ENCODE data around the gene EIF4E2. TPM values are rescaled to one million over a fixed set of nuclear protein-coding genes. Genes with fewer than 3 reads are reported as not detected.

EIF4E2 gene
- total and polyA plus RNA-seq, 4 donors, result 43.7 to 77.7 (median 65.9) TPM

DNA sequence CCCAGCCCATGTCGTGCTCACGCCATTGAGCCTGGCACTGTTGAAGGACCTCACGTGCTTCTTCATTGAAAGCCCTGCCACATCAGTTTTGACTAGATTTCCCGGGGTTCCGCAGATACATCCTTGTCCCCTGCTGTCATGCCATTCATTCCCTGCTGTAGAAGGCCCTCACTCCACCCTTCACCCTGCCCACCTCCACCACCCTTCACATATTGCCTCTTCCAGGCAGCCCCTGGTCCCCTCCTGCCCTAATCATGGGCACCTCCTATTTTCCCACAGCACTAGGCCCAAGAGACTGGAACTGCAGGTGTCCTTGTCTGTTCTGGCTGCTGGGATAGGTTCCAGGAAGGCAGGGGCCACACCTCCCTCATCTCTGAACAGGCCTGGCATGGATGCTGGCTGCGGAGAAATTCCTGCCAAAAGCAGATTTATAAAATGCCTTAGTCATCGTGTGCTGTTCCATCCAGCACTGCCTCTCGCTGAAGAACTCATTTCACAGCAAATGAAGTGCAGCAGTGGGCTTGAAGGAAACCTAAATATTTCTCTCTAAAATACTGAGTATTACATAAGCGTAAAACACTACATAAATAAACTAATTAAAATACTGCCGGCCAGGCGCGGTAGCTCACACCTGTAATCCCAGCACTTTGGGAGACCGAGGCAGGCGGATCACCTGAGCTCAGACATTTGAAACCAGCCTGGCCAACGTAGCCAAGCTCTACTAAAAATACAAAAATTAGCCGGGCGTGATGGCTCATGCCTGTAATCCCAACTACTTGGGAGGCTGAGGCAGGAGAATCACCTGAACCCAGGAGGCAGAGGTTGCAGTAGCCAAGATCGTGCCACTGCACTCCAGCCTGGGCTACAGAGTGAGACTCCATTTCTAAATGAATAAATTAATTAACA lies 38.4 kb downstream of the EIF4E2 start:
- no peaks in the 10 kb centered on the region for H3K27me3 ChIP-seq (ENCODE audit: control insufficient read depth in 3 of 3, insufficient read depth in 3 of 3, low read length in 2 of 3)
- no peak overlapping the region for H3K4me3 ChIP-seq
- no peaks in the 10 kb centered on the region for H3K9me3 ChIP-seq (ENCODE audit: control insufficient read depth in 4 of 4, insufficient read depth in 3 of 4, low read length in 3 of 4)
- H3K9ac ChIP-seq (ENCODE audit: insufficient read depth in 1 of 2, low read length in 2 of 2), result no peak overlapping the region
- H3K27ac ChIP-seq (ENCODE audit: low read depth in 1 of 2, low read length in 1 of 2), result no peak overlapping the region
- 80 to 92% methylated on average over 18 of the region's 18 CpGs for WGBS, 2 donors
- peaks cover 0 to 5% (median 0%) of the 10 kb centered on the region in 5 donors for H3K4me1 ChIP-seq (ENCODE audit: control insufficient read depth in 5 of 5, insufficient read depth in 5 of 5, low read length in 5 of 5)
- TF ChIP-seq, protein P1, sequence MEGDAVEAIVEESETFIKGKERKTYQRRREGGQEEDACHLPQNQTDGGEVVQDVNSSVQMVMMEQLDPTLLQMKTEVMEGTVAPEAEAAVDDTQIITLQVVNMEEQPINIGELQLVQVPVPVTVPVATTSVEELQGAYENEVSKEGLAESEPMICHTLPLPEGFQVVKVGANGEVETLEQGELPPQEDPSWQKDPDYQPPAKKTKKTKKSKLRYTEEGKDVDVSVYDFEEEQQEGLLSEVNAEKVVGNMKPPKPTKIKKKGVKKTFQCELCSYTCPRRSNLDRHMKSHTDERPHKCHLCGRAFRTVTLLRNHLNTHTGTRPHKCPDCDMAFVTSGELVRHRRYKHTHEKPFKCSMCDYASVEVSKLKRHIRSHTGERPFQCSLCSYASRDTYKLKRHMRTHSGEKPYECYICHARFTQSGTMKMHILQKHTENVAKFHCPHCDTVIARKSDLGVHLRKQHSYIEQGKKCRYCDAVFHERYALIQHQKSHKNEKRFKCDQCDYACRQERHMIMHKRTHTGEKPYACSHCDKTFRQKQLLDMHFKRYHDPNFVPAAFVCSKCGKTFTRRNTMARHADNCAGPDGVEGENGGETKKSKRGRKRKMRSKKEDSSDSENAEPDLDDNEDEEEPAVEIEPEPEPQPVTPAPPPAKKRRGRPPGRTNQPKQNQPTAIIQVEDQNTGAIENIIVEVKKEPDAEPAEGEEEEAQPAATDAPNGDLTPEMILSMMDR (IDR thresholded peaks at IDR 0.05; ENCODE audit: control extremely low read depth, extremely low read depth), result no peak
- peak in 1 of 3 donors; percentile 16 for DNase-seq
- ATAC-seq (ENCODE audit: insufficient read depth, low FRiP score), result no peak
- H3K36me3 ChIP-seq (ENCODE audit: control insufficient read depth in 4 of 4, insufficient read depth in 4 of 4, low read length in 4 of 4), result peaks cover 0 to under 1% (median 0%) of the 10 kb centered on the region in 4 donors

DNA sequence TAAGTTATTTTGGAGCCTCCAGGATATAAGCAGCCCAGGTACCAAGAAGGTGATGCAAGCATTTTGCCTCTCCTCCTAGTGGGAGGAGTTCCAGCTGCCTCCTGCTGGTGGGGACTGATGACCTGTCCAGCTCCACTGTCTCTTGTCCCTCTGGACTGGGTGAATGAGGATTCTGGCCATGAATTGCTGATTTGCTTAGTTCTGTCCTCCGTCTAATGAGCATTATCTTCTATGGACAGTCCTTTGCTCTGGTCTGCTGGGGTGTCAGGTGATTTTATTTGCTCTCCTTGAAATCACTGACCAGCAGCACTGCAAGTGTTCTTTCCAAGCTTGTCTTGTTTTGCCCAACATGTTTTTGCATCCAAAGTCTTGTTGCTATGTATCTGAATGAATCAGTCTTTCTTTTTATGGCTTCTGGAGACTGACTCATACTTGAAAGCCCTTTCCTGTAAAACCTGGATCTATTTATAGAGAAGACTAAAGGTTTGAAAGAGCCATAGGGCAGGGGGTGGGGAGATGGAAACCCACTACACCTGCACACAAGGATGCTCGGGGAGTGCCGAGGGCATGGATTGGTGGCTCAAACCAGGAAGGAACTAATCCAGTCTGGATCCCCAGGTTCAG lies 42.4 kb downstream of the EIF4E2 start:
- Histone ChIP-seq H3K9ac (ENCODE audit: insufficient read depth in 1 of 2, low read length in 2 of 2) (no peak overlapping the region), H3K9me3 (ENCODE audit: control insufficient read depth in 4 of 4, insufficient read depth in 3 of 4, low read length in 3 of 4) (no peaks in the 10 kb centered on the region), H3K27ac (ENCODE audit: low read depth in 1 of 2, low read length in 1 of 2) (peak overlapping the region in 1 of 2 donors; percentile 25), H3K27me3 (ENCODE audit: control insufficient read depth in 3 of 3, insufficient read depth in 3 of 3, low read length in 2 of 3) (no peaks in the 10 kb centered on the region), H3K4me1 (ENCODE audit: control insufficient read depth in 5 of 5, insufficient read depth in 5 of 5, low read length in 5 of 5) (no peaks in the 10 kb centered on the region), H3K4me3 (no peak overlapping the region), H3K36me3 (ENCODE audit: control insufficient read depth in 4 of 4, insufficient read depth in 4 of 4, low read length in 4 of 4) (no peaks in the 10 kb centered on the region)
- TF ChIP-seq, protein P1 (IDR thresholded peaks at IDR 0.05; ENCODE audit: control extremely low read depth, extremely low read depth), result no peak
- DNase-seq (no peak), ATAC-seq (ENCODE audit: insufficient read depth, low FRiP score) (peak; percentile 16)
- WGBS, 2 donors, result 85 to 98% methylated on average over 3 of the region's 3 CpGs

DNA sequence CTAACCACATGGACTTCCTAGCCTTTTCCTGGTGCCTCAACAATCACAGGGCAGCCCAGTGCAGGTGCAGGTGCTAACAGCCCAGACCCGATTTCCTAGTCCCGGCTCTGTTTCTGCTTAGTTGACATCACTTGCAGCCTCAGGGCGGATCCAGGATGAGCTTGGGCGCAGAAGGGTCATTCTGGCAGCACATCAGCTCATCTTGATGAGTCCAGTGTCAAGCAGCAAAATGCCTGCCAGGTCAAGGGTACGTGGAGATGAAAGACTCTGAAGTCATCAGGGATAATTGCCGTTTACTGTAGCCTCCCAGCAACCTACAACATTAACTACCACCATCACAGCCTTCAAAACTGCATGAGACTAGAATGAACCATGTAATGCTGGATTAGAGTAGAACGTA lies 43.5 kb downstream of the EIF4E2 start:
- TF ChIP-seq, protein P1 (IDR thresholded peaks at IDR 0.05; ENCODE audit: control extremely low read depth, extremely low read depth), result no peak
- no peak overlapping the region for H3K9ac ChIP-seq (ENCODE audit: insufficient read depth in 1 of 2, low read length in 2 of 2)
- H3K4me3 ChIP-seq, result no peak overlapping the region
- H3K9me3 ChIP-seq (ENCODE audit: control insufficient read depth in 4 of 4, insufficient read depth in 3 of 4, low read length in 3 of 4), result no peaks in the 10 kb centered on the region
- H3K27ac ChIP-seq (ENCODE audit: low read depth in 1 of 2, low read length in 1 of 2), result no peak overlapping the region
- H3K27me3 ChIP-seq (ENCODE audit: control insufficient read depth in 3 of 3, insufficient read depth in 3 of 3, low read length in 2 of 3), result no peaks in the 10 kb centered on the region
- no peak for DNase-seq
- WGBS, 2 donors, result 77 to 92% methylated on average over 7 of the region's 7 CpGs
- ATAC-seq (ENCODE audit: insufficient read depth, low FRiP score), result no peak
- no peaks in the 10 kb centered on the region for H3K36me3 ChIP-seq (ENCODE audit: control insufficient read depth in 4 of 4, insufficient read depth in 4 of 4, low read length in 4 of 4)
- H3K4me1 ChIP-seq (ENCODE audit: control insufficient read depth in 5 of 5, insufficient read depth in 5 of 5, low read length in 5 of 5), result no peaks in the 10 kb centered on the region
